Lower leg skin (tissue), 3 donors: ENCODE results near the gene CDYL2.

Experiments used
- CTCF ChIP-seq, 3 donors: fragments of 450-650 bp; IDR thresholded peaks; one replicate each; pipeline ENCODE4 v1.5.1; 2016; ENCODE audit warnings: antibody characterized with exemption in 3 of 3, mild to moderate bottlenecking in 3 of 3, moderate library complexity in 2 of 3
- POLR2A ChIP-seq, 2 donors: fragments of 450-650 bp; IDR thresholded peaks; one replicate each; pipeline ENCODE4 v1.6.1; 2016 to 2017; ENCODE audit warnings: antibody characterized with exemption in 2 of 2, mild to moderate bottlenecking in 1 of 2, moderate library complexity in 1 of 2

GRCh38 chr16:80619824-80620223 is 184.6 kb downstream of the CDYL2 start:
- TF ChIP-seq CTCF (IDR thresholded peaks at IDR 0.05): no peak
- TF ChIP-seq POLR2A (IDR thresholded peaks at IDR 0.05): no peak
